Measurements from ENCODE around the gene INPP5D. TPM values are rescaled to one million over a fixed set of nuclear protein-coding genes. Genes with fewer than 3 reads are reported as not detected.

The INPP5D gene
- total and polyA plus RNA-seq, 2 of the 13 experiments (the other 11 are each of a cell fraction or from before 2014, with no cell fraction given): 16.7 to 18.0 TPM

DNA sequence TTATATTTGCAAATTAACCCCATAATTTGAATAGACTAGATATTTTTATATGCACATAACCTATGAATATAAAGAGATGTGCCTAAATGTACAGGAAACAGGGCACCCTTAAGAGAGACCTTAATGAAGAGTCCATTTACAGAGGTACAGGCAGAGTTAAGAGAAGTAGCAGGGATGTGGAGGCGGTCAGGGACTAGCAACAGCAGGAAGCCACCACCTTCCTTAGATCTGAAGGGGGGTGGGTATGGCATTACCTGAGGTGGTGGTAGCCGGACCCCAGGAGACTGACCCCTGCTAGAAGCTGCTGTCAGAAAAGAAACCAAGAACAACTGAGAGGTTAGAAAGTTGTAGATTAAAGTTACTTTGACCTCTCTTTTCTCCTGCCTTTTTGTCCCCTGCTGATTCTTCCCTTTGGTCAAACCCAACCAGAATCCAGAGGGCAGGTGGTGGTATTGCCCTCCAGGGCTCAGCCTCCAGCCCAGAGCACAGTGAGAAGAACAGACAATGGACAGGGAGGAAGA is 166.4 kb downstream of the INPP5D start:
- no peak overlapping the region for H3K4me2 ChIP-seq (ENCODE audit: low read depth, low read length)
- CTCF ChIA-PET (ENCODE audit: low intra/inter-chr PET ratio, low total read pairs): no interaction called here
- no peaks in the 10 kb centered on the region for H3K9me3 ChIP-seq (ENCODE audit: low read length)
- DNase-seq (ENCODE audit: low spot score) (no peak), FAIRE-seq (no peak), ATAC-seq (no peak)
- H3K36me3 ChIP-seq (replicated peaks in 1 of 2; ENCODE audit: control insufficient read depth in 1 of 2, insufficient read depth in 2 of 2, low read length in 2 of 2): no peaks in the 10 kb centered on the region
- no peak overlapping the region for H3K27ac ChIP-seq (ENCODE audit: extremely low read length, insufficient read depth, low read length)
- H3K4me1 ChIP-seq (ENCODE audit: insufficient read depth, low read length): peaks cover 21% of the 10 kb centered on the region
- in situ Hi-C loops (cut with HindIII; ENCODE audit: extremely low pct_ligation_motif_present, low pct_unique_long_range_greater_than_20kb) (no loop called here), intact Hi-C loops (cut with micrococcal nuclease; ENCODE audit: unreplicated experiment) (no loop called here)
- H3K79me2 ChIP-seq (ENCODE audit: insufficient read depth, low read length): no peaks in the 10 kb centered on the region
- no peak overlapping the region for H3K4me3 ChIP-seq (replicated peaks in 1 of 3; ENCODE audit: insufficient read depth in 1 of 3, low read depth in 2 of 3, low read length in 3 of 3)
- no peak overlapping the region for H2AFZ ChIP-seq (ENCODE audit: low read length)
- no peaks in the 10 kb centered on the region for H4K20me1 ChIP-seq (ENCODE audit: insufficient read depth, low read length)
- 54% methylated on average over 2 of the region's 2 CpGs for WGBS (ENCODE audit: low lambda C conversion rate)
- POLR2A ChIA-PET: no interaction called here
- no TSS peak for BruUV-seq (replicated peaks)
- no peak overlapping the region for H3K9ac ChIP-seq (ENCODE audit: insufficient read depth, low read depth, low read length)
- TF ChIP-seq ZNF136 (CRISPR knock-in tag; IDR thresholded peaks at IDR 0.05; ENCODE audit: low read depth) (no peak), CEBPB (IDR thresholded peaks at IDR 0.05; ENCODE audit: borderline replicate concordance, low read depth, low read length) (no peak), PRDM10 (CRISPR knock-in tag; IDR thresholded peaks at IDR 0.05; ENCODE audit: low read depth) (0 out of 2 replicates have a peak, but pooled peaks have one; percentile 26)
- H3K27me3 ChIP-seq (ENCODE audit: control insufficient read depth in 1 of 2, insufficient read depth in 2 of 2, low read length in 2 of 2): no peaks in the 10 kb centered on the region

DNA sequence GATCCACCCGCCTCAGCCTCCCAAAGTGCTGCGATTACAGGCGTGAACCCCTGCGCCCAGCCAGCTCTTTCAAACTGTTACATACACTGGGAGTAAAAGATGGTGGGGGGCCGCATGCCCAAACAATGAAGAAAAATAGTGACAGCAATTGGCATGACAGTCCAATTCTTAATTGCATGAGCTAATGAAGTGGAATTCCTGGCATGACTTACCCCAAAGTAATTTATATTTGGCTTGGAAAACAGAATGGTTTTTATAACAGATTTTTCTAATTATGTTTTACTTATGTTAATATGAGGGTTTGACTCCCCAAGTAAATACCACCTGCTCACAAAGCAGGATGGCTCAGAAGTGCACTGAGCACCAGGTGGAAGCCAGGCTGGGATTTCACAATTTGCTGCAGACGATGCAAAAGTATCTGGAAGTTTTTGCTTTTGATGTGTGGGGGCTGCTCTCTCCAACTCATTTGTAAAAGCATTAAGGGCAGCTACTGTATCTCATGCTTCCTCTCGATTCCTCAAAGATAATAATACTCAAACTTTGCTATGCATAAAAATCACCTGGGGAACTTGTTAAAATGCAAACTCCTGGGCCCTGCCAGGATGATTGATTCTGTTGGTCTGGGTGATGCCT is 167.3 kb downstream of the INPP5D start:
- Histone ChIP-seq H4K20me1 (ENCODE audit: insufficient read depth, low read length) (no peaks in the 10 kb centered on the region), H3K36me3 (replicated peaks in 1 of 2; ENCODE audit: control insufficient read depth in 1 of 2, insufficient read depth in 2 of 2, low read length in 2 of 2) (no peaks in the 10 kb centered on the region), H3K27ac (ENCODE audit: extremely low read length, insufficient read depth, low read length) (no peak overlapping the region), H3K4me2 (ENCODE audit: low read depth, low read length) (no peak overlapping the region), H3K9ac (ENCODE audit: insufficient read depth, low read depth, low read length) (no peak overlapping the region), H3K79me2 (ENCODE audit: insufficient read depth, low read length) (no peaks in the 10 kb centered on the region), H3K9me3 (ENCODE audit: low read length) (no peaks in the 10 kb centered on the region), H2AFZ (ENCODE audit: low read length) (no peak overlapping the region), H3K4me3 (replicated peaks in 1 of 3; ENCODE audit: insufficient read depth in 1 of 3, low read depth in 2 of 3, low read length in 3 of 3) (no peak overlapping the region), H3K27me3 (ENCODE audit: control insufficient read depth in 1 of 2, insufficient read depth in 2 of 2, low read length in 2 of 2) (no peaks in the 10 kb centered on the region), H3K4me1 (ENCODE audit: insufficient read depth, low read length) (peaks cover 12% of the 10 kb centered on the region)
- FAIRE-seq (no peak), ATAC-seq (no peak), DNase-seq (ENCODE audit: low spot score) (no peak)
- POLR2A ChIA-PET: no interaction called here
- BruUV-seq (replicated peaks): no TSS peak
- CTCF ChIA-PET (ENCODE audit: low intra/inter-chr PET ratio, low total read pairs): no interaction called here
- intact Hi-C loops (cut with micrococcal nuclease; ENCODE audit: unreplicated experiment) (no loop called here), in situ Hi-C loops (cut with HindIII; ENCODE audit: extremely low pct_ligation_motif_present, low pct_unique_long_range_greater_than_20kb) (no loop called here)
- WGBS (ENCODE audit: low lambda C conversion rate): 40% methylated on average over 7 of the region's 7 CpGs
- TF ChIP-seq ZZZ3 (CRISPR knock-in tag; IDR thresholded peaks at IDR 0.05; ENCODE audit: borderline replicate concordance) (no peak), SMAD9 (CRISPR knock-in tag; IDR thresholded peaks at IDR 0.05) (no peak), ADNP (CRISPR knock-in tag; IDR thresholded peaks at IDR 0.05) (no peak), PHF21A (CRISPR knock-in tag; IDR thresholded peaks at IDR 0.05) (no peak), FLYWCH1 (CRISPR knock-in tag; IDR thresholded peaks at IDR 0.05) (no peak)
- TF ChIP-seq, protein P1, sequence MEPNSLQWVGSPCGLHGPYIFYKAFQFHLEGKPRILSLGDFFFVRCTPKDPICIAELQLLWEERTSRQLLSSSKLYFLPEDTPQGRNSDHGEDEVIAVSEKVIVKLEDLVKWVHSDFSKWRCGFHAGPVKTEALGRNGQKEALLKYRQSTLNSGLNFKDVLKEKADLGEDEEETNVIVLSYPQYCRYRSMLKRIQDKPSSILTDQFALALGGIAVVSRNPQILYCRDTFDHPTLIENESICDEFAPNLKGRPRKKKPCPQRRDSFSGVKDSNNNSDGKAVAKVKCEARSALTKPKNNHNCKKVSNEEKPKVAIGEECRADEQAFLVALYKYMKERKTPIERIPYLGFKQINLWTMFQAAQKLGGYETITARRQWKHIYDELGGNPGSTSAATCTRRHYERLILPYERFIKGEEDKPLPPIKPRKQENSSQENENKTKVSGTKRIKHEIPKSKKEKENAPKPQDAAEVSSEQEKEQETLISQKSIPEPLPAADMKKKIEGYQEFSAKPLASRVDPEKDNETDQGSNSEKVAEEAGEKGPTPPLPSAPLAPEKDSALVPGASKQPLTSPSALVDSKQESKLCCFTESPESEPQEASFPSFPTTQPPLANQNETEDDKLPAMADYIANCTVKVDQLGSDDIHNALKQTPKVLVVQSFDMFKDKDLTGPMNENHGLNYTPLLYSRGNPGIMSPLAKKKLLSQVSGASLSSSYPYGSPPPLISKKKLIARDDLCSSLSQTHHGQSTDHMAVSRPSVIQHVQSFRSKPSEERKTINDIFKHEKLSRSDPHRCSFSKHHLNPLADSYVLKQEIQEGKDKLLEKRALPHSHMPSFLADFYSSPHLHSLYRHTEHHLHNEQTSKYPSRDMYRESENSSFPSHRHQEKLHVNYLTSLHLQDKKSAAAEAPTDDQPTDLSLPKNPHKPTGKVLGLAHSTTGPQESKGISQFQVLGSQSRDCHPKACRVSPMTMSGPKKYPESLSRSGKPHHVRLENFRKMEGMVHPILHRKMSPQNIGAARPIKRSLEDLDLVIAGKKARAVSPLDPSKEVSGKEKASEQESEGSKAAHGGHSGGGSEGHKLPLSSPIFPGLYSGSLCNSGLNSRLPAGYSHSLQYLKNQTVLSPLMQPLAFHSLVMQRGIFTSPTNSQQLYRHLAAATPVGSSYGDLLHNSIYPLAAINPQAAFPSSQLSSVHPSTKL (CRISPR knock-in tag; IDR thresholded peaks at IDR 0.05): no peak
- TF ChIP-seq, protein P2, sequence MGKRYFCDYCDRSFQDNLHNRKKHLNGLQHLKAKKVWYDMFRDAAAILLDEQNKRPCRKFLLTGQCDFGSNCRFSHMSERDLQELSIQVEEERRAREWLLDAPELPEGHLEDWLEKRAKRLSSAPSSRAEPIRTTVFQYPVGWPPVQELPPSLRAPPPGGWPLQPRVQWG (CRISPR knock-in tag; IDR thresholded peaks at IDR 0.05; ENCODE audit: borderline replicate concordance, low read depth): no peak
